Fibroblast of lung (primary cell): Measurements from ENCODE around the gene DNAH8. TPM values are rescaled to one million over a fixed set of nuclear protein-coding genes. Genes with fewer than 3 reads are reported as not detected.
A peak's percentile ranks its signal among the peaks of the same experiment; 100 is the strongest.

Source experiments
- DNase-seq, 2 donors: peaks; one replicate each; pipeline versions ENCODE4 v3.0.0 to v3.0.0-alpha.2; 2010; ENCODE audit warnings: low read depth in 2 of 2
- H2AFZ ChIP-seq: 2 replicates; pipeline ENCODE4 v1.5.1; 2012; ENCODE audit warnings: low read length, control low read depth, inconsistent platforms
- H3K27ac ChIP-seq: 2 replicates; pipeline ENCODE4 v1.5.1; 2011; ENCODE audit warnings: low read length, control low read depth; ENCODE audit not compliant: insufficient read depth
- H3K27me3 ChIP-seq: 2 replicates; pipeline ENCODE4 v1.5.1; 2011; ENCODE audit warnings: mild to moderate bottlenecking, low read length; ENCODE audit not compliant: control insufficient read depth, insufficient read depth
- H3K36me3 ChIP-seq: 2 replicates; pipeline ENCODE4 v1.5.1; 2011; ENCODE audit warnings: low read length; ENCODE audit not compliant: control insufficient read depth, insufficient read depth
- H3K4me1 ChIP-seq: 2 replicates; pipeline ENCODE4 v1.5.1; 2011; ENCODE audit warnings: low read length; ENCODE audit not compliant: control insufficient read depth, insufficient read depth; ENCODE audit errors: extremely low read depth
- H3K4me2 ChIP-seq: 2 replicates; pipeline ENCODE4 v1.5.1; 2011; ENCODE audit warnings: low read length, control low read depth; ENCODE audit not compliant: insufficient read depth; ENCODE audit errors: extremely low read depth
- H3K4me3 ChIP-seq, 4 experiments: fragments of 200-600 bp in 1 of 4; sonication (generic) in 1 of 4; replicated peaks in 1 of 4; 2 replicates each; pipeline ENCODE4 v1.5.1; 2011 to 2016; ENCODE audit warnings: low read length in 4 of 4, low read depth in 3 of 4, mild to moderate bottlenecking in 3 of 4, control low read depth in 2 of 4, inconsistent platforms in 1 of 4, mixed read lengths in 1 of 4; ENCODE audit not compliant: insufficient read depth in 1 of 4; ENCODE audit errors: control extremely low read depth in 1 of 4
- H3K79me2 ChIP-seq: 2 replicates; pipeline ENCODE4 v1.5.1; 2012; ENCODE audit warnings: mild to moderate bottlenecking, low read length, inconsistent platforms; ENCODE audit not compliant: control insufficient read depth, insufficient read depth
- H3K9ac ChIP-seq: 2 replicates; pipeline ENCODE4 v1.5.1; 2011; ENCODE audit warnings: mild to moderate bottlenecking, low read length, control low read depth; ENCODE audit not compliant: insufficient read depth
- H3K9me3 ChIP-seq: 2 replicates; pipeline ENCODE4 v1.5.1; 2012; ENCODE audit warnings: low read depth, low read length; ENCODE audit not compliant: control insufficient read depth, insufficient read depth
- H4K20me1 ChIP-seq: 2 replicates; pipeline ENCODE4 v1.5.1; 2011; ENCODE audit warnings: low read length; ENCODE audit not compliant: control insufficient read depth, insufficient read depth; ENCODE audit errors: extremely low read depth
- EZH2 ChIP-seq: IDR thresholded peaks from 2 replicates; pipeline ENCODE4 v1.5.1; 2012; ENCODE audit warnings: low read length, control low read depth, mild to moderate bottlenecking; ENCODE audit errors: missing control alignments
- polyA plus RNA-seq, 2 donors: library from polyadenylated mRNA; depleted of rRNA in 1 of 2; stranded (reverse) in 1 of 2; unstranded in 1 of 2; fragments of >200 nt; gene quantifications; 2 replicates each; pipeline ENCODE4 v1.2.1, GENCODE V29; 2011 to 2012; ENCODE audit warnings: missing spikeins in 1 of 2
- total RNA-seq: library from RNA; depleted of rRNA; stranded (reverse); fragments of >200 nt; gene quantifications from 2 replicates; pipeline ENCODE4 v1.2.1, GENCODE V29; 2014
- TF ChIP-seq, protein P1 (sequence below), 2 donors: IDR thresholded peaks in 1 of 2; conservative IDR thresholded peaks in 1 of 2; 1 replicate in 1 of 2; 2 replicates in 1 of 2; pipeline ENCODE4 v1.5.1; 2011 to 2012; ENCODE audit warnings: low read length in 2 of 2, control low read depth in 1 of 2, inconsistent platforms in 1 of 2, low read depth in 1 of 2, mild to moderate bottlenecking in 1 of 2

The DNAH8 gene
- total and polyA plus RNA-seq, 2 donors (not counting 1 experiment from before 2014, with no cell fraction given): under 0.01 TPM; not detected in 1

DNA sequence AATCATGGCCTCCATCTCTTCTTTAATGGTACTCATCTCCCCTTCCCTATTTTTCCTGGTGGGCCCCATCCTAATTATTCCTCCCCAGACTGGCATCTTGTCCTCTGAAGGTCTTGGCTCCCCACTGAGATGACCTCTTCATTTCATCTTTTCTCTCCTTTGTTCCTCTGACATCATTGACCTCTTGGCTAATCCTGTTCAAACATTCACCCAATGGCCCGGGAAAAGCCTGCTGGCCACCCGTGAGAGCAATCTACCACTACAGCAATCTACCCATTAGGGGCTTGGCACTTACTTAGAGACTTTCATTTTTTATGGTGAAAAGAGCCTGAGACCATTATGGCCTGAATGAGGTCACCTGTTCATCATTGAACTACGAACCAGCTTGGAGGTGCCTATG is 130.8 kb downstream of the DNAH8 start:
- no peaks in the 10 kb centered on the region for H3K4me1 ChIP-seq
- no peaks in the 10 kb centered on the region for H4K20me1 ChIP-seq
- H3K79me2 ChIP-seq: no peaks in the 10 kb centered on the region
- no peak overlapping the region for H3K4me3 ChIP-seq
- H3K27ac ChIP-seq: no peak overlapping the region
- no peak for DNase-seq
- no peak overlapping the region for H3K4me2 ChIP-seq
- H3K9me3 ChIP-seq: no peaks in the 10 kb centered on the region
- H3K9ac ChIP-seq: no peak overlapping the region
- H3K27me3 ChIP-seq: no peaks in the 10 kb centered on the region
- no peak for TF ChIP-seq EZH2
- TF ChIP-seq, protein P1, sequence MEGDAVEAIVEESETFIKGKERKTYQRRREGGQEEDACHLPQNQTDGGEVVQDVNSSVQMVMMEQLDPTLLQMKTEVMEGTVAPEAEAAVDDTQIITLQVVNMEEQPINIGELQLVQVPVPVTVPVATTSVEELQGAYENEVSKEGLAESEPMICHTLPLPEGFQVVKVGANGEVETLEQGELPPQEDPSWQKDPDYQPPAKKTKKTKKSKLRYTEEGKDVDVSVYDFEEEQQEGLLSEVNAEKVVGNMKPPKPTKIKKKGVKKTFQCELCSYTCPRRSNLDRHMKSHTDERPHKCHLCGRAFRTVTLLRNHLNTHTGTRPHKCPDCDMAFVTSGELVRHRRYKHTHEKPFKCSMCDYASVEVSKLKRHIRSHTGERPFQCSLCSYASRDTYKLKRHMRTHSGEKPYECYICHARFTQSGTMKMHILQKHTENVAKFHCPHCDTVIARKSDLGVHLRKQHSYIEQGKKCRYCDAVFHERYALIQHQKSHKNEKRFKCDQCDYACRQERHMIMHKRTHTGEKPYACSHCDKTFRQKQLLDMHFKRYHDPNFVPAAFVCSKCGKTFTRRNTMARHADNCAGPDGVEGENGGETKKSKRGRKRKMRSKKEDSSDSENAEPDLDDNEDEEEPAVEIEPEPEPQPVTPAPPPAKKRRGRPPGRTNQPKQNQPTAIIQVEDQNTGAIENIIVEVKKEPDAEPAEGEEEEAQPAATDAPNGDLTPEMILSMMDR (conservative IDR thresholded peaks at IDR 0.05 in 1 of 2, IDR thresholded peaks at IDR 0.05 in 1 of 2; ENCODE audit: low read depth in 1 of 2, low read length in 2 of 2): no peak
- no peak overlapping the region for H2AFZ ChIP-seq
- H3K36me3 ChIP-seq: no peaks in the 10 kb centered on the region

DNA sequence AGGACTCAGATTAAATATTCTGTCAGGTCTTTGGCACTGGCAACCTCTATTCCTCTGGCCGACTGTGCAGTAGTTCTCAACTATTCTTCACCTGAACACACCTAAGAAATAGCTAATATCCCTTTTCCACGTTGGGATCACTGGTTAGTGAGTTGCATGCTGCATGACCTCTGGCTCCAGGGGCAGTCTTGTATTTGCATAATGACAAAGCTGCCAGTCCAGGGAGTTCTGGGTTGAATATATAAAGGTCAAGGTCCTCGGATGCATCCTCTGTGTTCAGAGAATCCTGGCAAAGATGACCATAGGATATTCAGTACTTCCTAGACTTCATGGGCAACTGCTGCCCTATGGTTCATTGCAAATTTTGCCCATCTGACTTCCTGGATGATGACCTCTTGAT is 131.2 kb downstream of the DNAH8 start:
- Histone ChIP-seq H3K79me2 (no peaks in the 10 kb centered on the region), H3K9me3 (no peaks in the 10 kb centered on the region), H4K20me1 (no peaks in the 10 kb centered on the region), H3K4me3 (no peak overlapping the region), H3K4me2 (no peak overlapping the region), H3K4me1 (no peaks in the 10 kb centered on the region), H3K27me3 (no peaks in the 10 kb centered on the region), H3K36me3 (no peaks in the 10 kb centered on the region), H2AFZ (no peak overlapping the region), H3K9ac (no peak overlapping the region), H3K27ac (no peak overlapping the region)
- no peak for TF ChIP-seq EZH2
- TF ChIP-seq, protein P1 (conservative IDR thresholded peaks at IDR 0.05 in 1 of 2, IDR thresholded peaks at IDR 0.05 in 1 of 2; ENCODE audit: low read depth in 1 of 2, low read length in 2 of 2): no peak
- no peak for DNase-seq

DNA sequence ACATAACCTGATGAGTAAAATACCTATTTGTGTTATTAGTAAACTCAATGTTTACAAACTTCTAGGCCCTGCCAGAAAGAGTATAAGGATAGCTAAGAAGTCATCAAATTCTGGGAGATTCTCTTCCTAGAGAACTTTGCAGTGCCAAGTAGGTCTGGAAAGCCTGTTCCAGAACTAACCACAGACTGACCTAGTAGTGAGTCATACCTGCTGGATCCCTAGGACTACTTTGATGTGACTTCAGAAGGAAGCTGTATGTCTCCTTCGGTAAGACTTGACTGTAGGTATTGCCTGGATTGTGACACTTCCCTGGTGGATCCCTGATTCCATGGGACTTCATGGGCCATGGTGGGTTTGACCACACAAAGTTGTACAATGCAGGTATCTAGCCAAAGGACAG is 131.7 kb downstream of the DNAH8 start:
- Histone ChIP-seq H3K4me2 (no peak overlapping the region), H3K9ac (no peak overlapping the region), H3K9me3 (no peaks in the 10 kb centered on the region), H3K4me1 (no peaks in the 10 kb centered on the region), H3K27ac (no peak overlapping the region), H3K79me2 (no peaks in the 10 kb centered on the region), H3K27me3 (no peaks in the 10 kb centered on the region), H3K4me3 (no peak overlapping the region), H4K20me1 (no peaks in the 10 kb centered on the region), H3K36me3 (no peaks in the 10 kb centered on the region), H2AFZ (no peak overlapping the region)
- peak in 1 of 2 donors; percentile 42 for DNase-seq
- TF ChIP-seq, protein P1 (conservative IDR thresholded peaks at IDR 0.05 in 1 of 2, IDR thresholded peaks at IDR 0.05 in 1 of 2; ENCODE audit: low read depth in 1 of 2, low read length in 2 of 2): no peak
- TF ChIP-seq EZH2: no peak
